Loucy (cell line): ENCODE data around the gene NTSR2.

ENCODE experiments used
- EZH2phosphoT487 ChIP-seq: fragments of 200-600 bp; IDR thresholded peaks from 2 replicates; pipeline ENCODE4 v1.6.1; 2018; ENCODE audit warnings: antibody characterized with exemption, mild to moderate bottlenecking, moderate library complexity, borderline replicate concordance
- TF ChIP-seq, protein P1 (sequence below): fragments of 200-600 bp; sonication (generic); conservative IDR thresholded peaks from 2 replicates; pipeline ENCODE4 v1.5.1; 2014; ENCODE audit warnings: mild to moderate bottlenecking, antibody characterized with exemption, low read length

DNA sequence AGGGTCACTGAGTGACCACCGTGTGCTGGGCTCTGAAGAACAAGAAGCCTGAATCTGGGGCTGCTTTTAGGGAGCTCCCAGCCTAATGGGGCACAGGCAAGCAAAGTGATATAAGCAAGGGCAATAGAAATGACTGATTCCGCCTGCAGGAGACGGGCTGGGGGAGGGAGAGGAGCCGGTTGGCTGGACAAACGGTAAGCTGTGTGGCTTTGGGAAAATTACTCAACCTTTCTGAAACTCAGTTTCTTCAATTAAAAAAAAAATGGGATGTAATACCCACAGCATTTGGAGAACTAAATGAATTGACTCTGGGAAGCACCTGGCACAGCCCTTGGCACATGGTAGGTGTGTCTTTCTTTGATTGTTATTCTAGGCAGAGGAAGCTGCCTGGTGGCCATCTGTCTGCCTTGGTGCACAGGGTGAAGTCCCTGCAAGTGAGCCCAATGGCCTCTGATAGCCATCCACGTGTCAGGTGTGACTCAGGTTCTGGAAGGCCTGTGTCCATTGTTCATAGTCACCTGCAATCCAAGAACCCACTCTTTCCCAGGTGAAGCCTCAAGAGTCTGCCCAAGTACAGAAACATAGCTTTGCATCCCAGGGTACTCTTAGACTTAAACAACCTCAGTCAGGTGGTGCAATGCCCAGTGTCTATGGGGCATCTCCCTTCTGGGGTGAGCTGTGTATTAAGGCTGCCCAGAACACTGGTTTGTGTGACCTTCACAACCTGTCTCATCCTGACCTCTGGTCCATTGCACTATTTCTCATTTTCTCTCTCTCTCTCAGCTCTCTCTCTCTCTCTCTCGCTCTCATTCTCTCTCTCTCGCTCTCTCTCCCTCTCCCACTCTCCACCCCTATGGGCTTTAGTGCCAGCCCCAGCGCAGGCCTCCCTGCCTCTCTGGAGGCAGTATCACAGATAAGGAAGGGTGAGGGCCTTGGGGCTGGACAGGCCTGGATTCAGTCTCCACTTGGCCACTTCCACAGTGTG lies 30.0 kb upstream of the NTSR2 start:
- TF ChIP-seq, protein P1, sequence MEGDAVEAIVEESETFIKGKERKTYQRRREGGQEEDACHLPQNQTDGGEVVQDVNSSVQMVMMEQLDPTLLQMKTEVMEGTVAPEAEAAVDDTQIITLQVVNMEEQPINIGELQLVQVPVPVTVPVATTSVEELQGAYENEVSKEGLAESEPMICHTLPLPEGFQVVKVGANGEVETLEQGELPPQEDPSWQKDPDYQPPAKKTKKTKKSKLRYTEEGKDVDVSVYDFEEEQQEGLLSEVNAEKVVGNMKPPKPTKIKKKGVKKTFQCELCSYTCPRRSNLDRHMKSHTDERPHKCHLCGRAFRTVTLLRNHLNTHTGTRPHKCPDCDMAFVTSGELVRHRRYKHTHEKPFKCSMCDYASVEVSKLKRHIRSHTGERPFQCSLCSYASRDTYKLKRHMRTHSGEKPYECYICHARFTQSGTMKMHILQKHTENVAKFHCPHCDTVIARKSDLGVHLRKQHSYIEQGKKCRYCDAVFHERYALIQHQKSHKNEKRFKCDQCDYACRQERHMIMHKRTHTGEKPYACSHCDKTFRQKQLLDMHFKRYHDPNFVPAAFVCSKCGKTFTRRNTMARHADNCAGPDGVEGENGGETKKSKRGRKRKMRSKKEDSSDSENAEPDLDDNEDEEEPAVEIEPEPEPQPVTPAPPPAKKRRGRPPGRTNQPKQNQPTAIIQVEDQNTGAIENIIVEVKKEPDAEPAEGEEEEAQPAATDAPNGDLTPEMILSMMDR, result no peak
- no peak for TF ChIP-seq EZH2phosphoT487
